Fibroblast of villous mesenchyme (primary cell): ENCODE results near the gene PRR23C. TPM values are rescaled to one million over a fixed set of nuclear protein-coding genes. Genes with fewer than 3 reads are reported as not detected.
A peak's percentile ranks its signal among the peaks of the same experiment; 100 is the strongest.

Source experiments
- DNase-seq: peaks from one replicate; pipeline ENCODE4 v3.0.0-alpha.2; 2010; ENCODE audit warnings: low read depth
- H3K4me3 ChIP-seq: 2 replicates; pipeline ENCODE4 v1.5.1; 2011; ENCODE audit warnings: low read depth, mild to moderate bottlenecking, low read length
- total RNA-seq: library from RNA; depleted of rRNA; stranded (reverse); fragments of >200 nt; gene quantifications from 2 replicates; pipeline ENCODE4 v1.2.3, GENCODE V29; 2012
- TF ChIP-seq, protein P1 (sequence below): IDR thresholded peaks from 2 replicates; pipeline ENCODE4 v1.5.1; 2012; ENCODE audit warnings: low read depth, mild to moderate bottlenecking, low read length; ENCODE audit not compliant: insufficient read depth

The PRR23C gene
- total RNA-seq, 1 donor: not detected

DNA sequence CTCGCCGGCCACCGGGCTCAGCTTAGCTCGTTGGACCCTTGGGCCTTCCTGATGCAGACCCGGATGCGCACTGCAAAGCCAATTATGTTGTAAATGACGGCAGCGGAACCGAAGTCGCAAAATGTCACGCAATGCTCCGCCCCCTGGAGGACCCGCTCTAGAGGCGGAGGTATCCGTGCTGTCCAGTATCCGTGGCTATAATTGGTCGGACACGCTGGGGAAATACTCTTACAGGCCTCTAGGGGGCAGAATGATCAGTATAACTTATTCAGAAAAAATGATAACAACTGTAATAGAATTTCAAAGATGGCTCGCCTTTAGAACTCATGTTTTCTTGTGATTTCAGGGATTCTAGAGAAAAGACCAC is 23.8 kb downstream of the PRR23C start, which contains the start of gene PRR23B:
Gene PRR23B, minus strand, starts transcription at position 59 of the 367 bp plus-strand sequence. CDS start 265 bp downstream, outside the sequence.
- no peak for DNase-seq
- H3K4me3 ChIP-seq: no peak within 1 kb of the TSS
- TF ChIP-seq, protein P1, sequence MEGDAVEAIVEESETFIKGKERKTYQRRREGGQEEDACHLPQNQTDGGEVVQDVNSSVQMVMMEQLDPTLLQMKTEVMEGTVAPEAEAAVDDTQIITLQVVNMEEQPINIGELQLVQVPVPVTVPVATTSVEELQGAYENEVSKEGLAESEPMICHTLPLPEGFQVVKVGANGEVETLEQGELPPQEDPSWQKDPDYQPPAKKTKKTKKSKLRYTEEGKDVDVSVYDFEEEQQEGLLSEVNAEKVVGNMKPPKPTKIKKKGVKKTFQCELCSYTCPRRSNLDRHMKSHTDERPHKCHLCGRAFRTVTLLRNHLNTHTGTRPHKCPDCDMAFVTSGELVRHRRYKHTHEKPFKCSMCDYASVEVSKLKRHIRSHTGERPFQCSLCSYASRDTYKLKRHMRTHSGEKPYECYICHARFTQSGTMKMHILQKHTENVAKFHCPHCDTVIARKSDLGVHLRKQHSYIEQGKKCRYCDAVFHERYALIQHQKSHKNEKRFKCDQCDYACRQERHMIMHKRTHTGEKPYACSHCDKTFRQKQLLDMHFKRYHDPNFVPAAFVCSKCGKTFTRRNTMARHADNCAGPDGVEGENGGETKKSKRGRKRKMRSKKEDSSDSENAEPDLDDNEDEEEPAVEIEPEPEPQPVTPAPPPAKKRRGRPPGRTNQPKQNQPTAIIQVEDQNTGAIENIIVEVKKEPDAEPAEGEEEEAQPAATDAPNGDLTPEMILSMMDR: peak; percentile 24

DNA sequence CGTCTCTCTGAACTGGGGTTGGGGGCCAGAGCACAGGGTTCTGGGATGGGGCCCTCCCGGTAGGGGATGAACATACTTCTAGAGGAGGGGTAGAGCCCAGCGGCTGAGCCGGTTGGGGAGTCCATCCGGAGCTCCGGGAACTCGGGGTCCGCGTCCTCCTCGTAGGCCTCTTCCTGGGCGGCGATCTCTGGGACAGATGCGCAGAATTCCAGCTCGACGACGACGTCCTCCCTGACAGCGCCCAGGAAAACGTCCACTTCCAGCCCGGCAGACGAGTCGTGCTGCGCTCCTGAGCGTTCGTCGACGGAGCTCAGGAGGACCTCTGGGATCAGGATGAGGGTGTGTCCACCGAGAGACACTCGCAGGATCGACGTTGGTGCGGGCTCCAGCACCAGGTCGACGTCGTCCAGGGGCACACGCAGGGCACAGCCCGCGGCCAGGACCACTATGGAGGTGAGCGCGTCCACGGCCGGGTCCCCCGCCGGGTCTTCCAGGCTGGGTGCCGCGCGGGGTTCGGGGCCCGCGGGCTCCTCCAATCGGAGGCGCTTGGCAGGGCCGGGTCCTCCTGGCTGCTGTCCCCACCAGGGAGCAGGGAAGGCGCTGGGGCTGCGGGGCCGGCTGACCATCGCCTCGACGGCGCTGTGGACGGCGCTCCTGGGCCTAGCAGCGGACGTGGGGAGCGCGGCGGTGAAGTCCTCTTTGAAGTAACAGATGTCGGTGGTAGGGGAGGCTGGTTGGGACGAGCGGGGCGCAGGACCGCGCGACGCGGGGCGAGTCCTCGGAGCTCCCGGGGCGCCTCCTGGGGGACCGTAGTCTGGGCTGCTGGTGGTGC is 24.4 kb downstream of the PRR23C start:
- no peak overlapping the region for H3K4me3 ChIP-seq
- TF ChIP-seq, protein P1: no peak
- no peak for DNase-seq

- DNase-seq: no peak
- TF ChIP-seq, protein P1: no peak
- H3K4me3 ChIP-seq: no peak overlapping the region
These were observed 28.2 kb downstream of the PRR23C start for GRCh38 chr3:139016430-139017048.

DNA sequence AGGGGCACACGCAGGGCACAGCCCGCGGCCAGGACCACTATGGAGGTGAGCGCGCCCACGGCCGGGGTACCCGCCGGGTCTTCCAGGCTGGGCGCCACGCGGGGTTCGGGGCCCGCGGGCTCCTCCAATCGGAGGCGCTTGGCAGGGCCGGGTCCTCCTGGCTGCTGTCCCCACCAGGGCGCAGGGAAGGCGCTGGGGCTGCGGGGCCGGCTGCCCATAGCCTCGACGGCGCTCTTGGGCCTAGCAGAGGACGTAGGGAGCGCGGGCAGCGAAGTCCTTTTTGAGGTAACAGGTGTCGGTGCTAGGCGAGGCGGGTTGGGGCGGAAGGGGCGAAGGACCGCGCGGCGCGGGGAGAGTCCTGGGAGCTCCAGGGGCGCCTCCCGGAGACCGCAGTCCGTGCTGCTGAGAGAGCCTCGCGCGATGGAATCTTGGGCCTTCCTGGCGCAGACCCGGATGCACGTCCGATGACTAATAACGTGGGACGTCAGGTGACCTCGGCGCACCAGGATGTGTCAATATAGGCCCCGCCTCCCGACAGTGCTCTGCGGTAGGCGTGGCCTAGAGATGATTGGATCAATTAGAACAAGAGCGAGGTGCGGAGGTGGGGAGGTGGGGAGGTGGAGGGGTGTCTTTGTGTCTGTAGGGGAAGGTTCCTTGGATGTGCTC is 38.5 kb downstream of the PRR23C start, which contains the start of gene PRR23A:
Gene PRR23A, minus strand, starts transcription at position 218 of the 666 bp plus-strand sequence. Its CDS starts 0 bp downstream, at position 218.
- DNase-seq: no peak
- no peak within 1 kb of the TSS for H3K4me3 ChIP-seq
- TF ChIP-seq, protein P1: no peak

DNA sequence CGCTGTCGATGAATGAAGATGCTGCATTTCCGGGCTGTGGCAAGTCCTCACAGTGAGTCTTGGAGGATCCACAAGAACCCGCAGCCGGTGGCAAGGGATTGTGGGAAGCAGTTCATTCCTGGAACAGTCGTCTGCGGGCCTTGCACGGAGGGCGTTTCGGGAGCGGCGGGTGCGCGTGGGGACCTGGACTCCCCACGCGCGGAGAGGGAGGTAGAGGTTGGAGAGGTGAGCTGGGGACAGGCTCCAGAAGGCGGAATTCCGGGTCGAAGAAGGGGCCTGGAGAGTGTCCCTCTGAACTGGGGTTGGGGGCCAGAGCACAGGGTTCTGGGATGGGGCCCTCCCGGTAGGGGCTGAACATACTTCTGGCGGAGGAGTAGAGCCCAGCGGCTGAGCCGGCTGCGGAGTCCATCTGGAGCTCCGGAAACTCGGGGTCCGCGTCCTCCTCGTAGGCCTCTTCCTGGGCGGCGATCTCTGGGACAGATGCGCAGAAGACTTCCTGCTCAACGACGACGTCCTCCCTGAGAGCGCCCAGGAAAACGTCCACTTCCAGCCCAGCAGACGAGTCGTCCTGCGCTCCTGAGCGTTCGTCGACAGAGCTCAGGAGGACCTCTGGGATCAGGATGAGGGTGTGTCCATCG is 39.2 kb downstream of the PRR23C start:
- no peak for DNase-seq
- no peak overlapping the region for H3K4me3 ChIP-seq
- TF ChIP-seq, protein P1: no peak

GRCh38 chr3:138995706-138996105 is 49.0 kb downstream of the PRR23C start:
- TF ChIP-seq, protein P1: no peak
- DNase-seq: no peak
- no peak overlapping the region for H3K4me3 ChIP-seq
